ENCODE measurements around the gene SPTLC2.
"Not testable (repeated sequence)": the region's sequence is repeated elsewhere in the genome, so short reads cannot be mapped to it uniquely, and the experiment has no call there.

The SPTLC2 gene

GRCh38 chr14:77616454-77617229 is at the start of gene SPTLC2:
TSS of gene SPTLC2 (minus strand) at chr14:77616637. CDS start at chr14:77616579, 58 bp downstream.
- DNase-seq (ENCODE audit: low read depth in 2 of 2, low spot score in 1 of 2) = peak; percentile 91 to 96

- no peak for DNase-seq (ENCODE audit: low read depth in 2 of 2, low spot score in 1 of 2)
Measured at GRCh38 chr14:77663293-77663692, 46.9 kb upstream of the SPTLC2 start.

- DNase-seq (ENCODE audit: low read depth in 2 of 2, low spot score in 1 of 2) = not testable (repeated sequence)
Measured at GRCh38 chr14:77661562-77661961, 45.1 kb upstream of the SPTLC2 start.

GRCh38 chr14:77660754-77661153 is 44.3 kb upstream of the SPTLC2 start:
- no peak for DNase-seq (ENCODE audit: low read depth in 2 of 2, low spot score in 1 of 2)

GRCh38 chr14:77659831-77660230 is 43.4 kb upstream of the SPTLC2 start:
- no peak for DNase-seq (ENCODE audit: low read depth in 2 of 2, low spot score in 1 of 2)

GRCh38 chr14:77657280-77657679 is 40.8 kb upstream of the SPTLC2 start:
- DNase-seq (ENCODE audit: low read depth in 2 of 2, low spot score in 1 of 2) = no peak

- no peak for DNase-seq (ENCODE audit: low read depth in 2 of 2, low spot score in 1 of 2)
Measured at GRCh38 chr14:77654001-77654441, 37.6 kb upstream of the SPTLC2 start.

GRCh38 chr14:77649326-77649725 is 32.9 kb upstream of the SPTLC2 start:
- DNase-seq (ENCODE audit: low read depth in 2 of 2, low spot score in 1 of 2) = no peak

GRCh38 chr14:77648520-77649200 is 32.2 kb upstream of the SPTLC2 start:
- DNase-seq (ENCODE audit: low read depth in 2 of 2, low spot score in 1 of 2) = no peak

- DNase-seq (ENCODE audit: low read depth in 2 of 2, low spot score in 1 of 2) = no peak
Measured at GRCh38 chr14:77647853-77648252, 31.4 kb upstream of the SPTLC2 start.

- DNase-seq (ENCODE audit: low read depth in 2 of 2, low spot score in 1 of 2) = no peak
Measured at GRCh38 chr14:77646907-77647306, 30.5 kb upstream of the SPTLC2 start.

GRCh38 chr14:77645520-77646230 is 29.2 kb upstream of the SPTLC2 start:
- DNase-seq (ENCODE audit: low read depth in 2 of 2, low spot score in 1 of 2) = no peak

GRCh38 chr14:77642407-77642806 is 26.0 kb upstream of the SPTLC2 start:
- DNase-seq (ENCODE audit: low read depth in 2 of 2, low spot score in 1 of 2) = no peak

GRCh38 chr14:77641534-77642341 is 25.3 kb upstream of the SPTLC2 start:
- DNase-seq (ENCODE audit: low read depth in 2 of 2, low spot score in 1 of 2) = peak; percentile 31 to 41

- no peak for DNase-seq (ENCODE audit: low read depth in 2 of 2, low spot score in 1 of 2)
Measured at GRCh38 chr14:77640756-77641533, 24.5 kb upstream of the SPTLC2 start.

GRCh38 chr14:77638771-77639171 is 22.3 kb upstream of the SPTLC2 start:
- no peak for DNase-seq (ENCODE audit: low read depth in 2 of 2, low spot score in 1 of 2)

- not testable (repeated sequence) for DNase-seq (ENCODE audit: low read depth in 2 of 2, low spot score in 1 of 2)
Measured at GRCh38 chr14:77635869-77636268, 19.4 kb upstream of the SPTLC2 start.

GRCh38 chr14:77635466-77635865 is 19.0 kb upstream of the SPTLC2 start:
- DNase-seq (ENCODE audit: low read depth in 2 of 2, low spot score in 1 of 2) = not testable (repeated sequence)

- no peak for DNase-seq (ENCODE audit: low read depth in 2 of 2, low spot score in 1 of 2)
Measured at GRCh38 chr14:77630111-77630510, 13.7 kb upstream of the SPTLC2 start.

- no peak for DNase-seq (ENCODE audit: low read depth in 2 of 2, low spot score in 1 of 2)
Measured at GRCh38 chr14:77625360-77625759, 8.9 kb upstream of the SPTLC2 start.
